HUES48 (cell line): Measurements from ENCODE around the gene PI3.

ENCODE experiments used
- H3K27ac ChIP-seq: one replicate; pipeline ENCODE4 v1.7.0; 2013; ENCODE audit warnings: low read depth, low read length, inconsistent platforms
- H3K27me3 ChIP-seq: 2 replicates; pipeline ENCODE4 v1.6.1; 2013; ENCODE audit warnings: mild to moderate bottlenecking, low read length; ENCODE audit not compliant: control insufficient read depth, insufficient read depth
- H3K36me3 ChIP-seq: 2 replicates; pipeline ENCODE4 v1.6.1; 2013; ENCODE audit warnings: low read length; ENCODE audit not compliant: control insufficient read depth, insufficient read depth
- H3K4me1 ChIP-seq: 2 replicates; pipeline ENCODE4 v1.6.1; 2013; ENCODE audit warnings: mild to moderate bottlenecking, low read length; ENCODE audit not compliant: control insufficient read depth, insufficient read depth
- H3K4me3 ChIP-seq: 2 replicates; pipeline ENCODE4 v1.5.1; 2013; ENCODE audit warnings: mild to moderate bottlenecking, low read depth, low read length
- H3K9ac ChIP-seq: 2 replicates; pipeline ENCODE4 v1.6.1; 2013; ENCODE audit warnings: mild to moderate bottlenecking, low read depth, low read length, moderate library complexity
- H3K9me3 ChIP-seq: 2 replicates; pipeline ENCODE4 v1.6.1; 2013; ENCODE audit warnings: low read length; ENCODE audit not compliant: control insufficient read depth, insufficient read depth

Gene PI3

GRCh38 chr20:45187693-45188092 is 13.0 kb downstream of the PI3 start:
- H3K9me3 ChIP-seq = no peaks in the 10 kb centered on the region
- no peaks in the 10 kb centered on the region for H3K36me3 ChIP-seq
- no peak overlapping the region for H3K9ac ChIP-seq
- no peaks in the 10 kb centered on the region for H3K27me3 ChIP-seq
- H3K27ac ChIP-seq = no peak overlapping the region
- no peak overlapping the region for H3K4me3 ChIP-seq
- H3K4me1 ChIP-seq = no peaks in the 10 kb centered on the region

GRCh38 chr20:45189067-45189609 is 14.4 kb downstream of the PI3 start:
- Histone ChIP-seq H3K27me3 (no peaks in the 10 kb centered on the region), H3K9ac (no peak overlapping the region), H3K4me1 (no peaks in the 10 kb centered on the region), H3K4me3 (no peak overlapping the region), H3K27ac (no peak overlapping the region), H3K36me3 (no peaks in the 10 kb centered on the region), H3K9me3 (no peaks in the 10 kb centered on the region)

DNA sequence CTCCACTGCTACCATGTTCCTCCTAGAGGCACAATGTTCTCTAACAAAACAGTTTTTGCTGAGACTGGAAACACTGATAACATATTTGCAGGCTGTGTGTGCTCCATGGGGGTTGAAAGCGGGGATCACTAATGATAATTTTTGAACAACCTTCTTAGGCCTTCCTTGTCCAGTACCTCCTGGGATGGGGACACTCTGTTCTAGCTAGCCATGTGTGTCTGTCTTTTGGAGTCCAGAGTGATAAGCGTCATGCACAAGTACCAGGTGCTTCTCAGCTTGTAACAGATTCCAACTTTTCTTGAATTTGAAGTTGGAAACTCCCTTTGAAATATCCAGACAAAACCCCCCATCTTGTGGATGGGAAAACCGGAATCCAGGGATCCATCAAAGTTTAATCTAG is 15.2 kb downstream of the PI3 start:
- no peaks in the 10 kb centered on the region for H3K36me3 ChIP-seq
- no peak overlapping the region for H3K4me3 ChIP-seq
- H3K9me3 ChIP-seq = no peaks in the 10 kb centered on the region
- no peak overlapping the region for H3K9ac ChIP-seq
- H3K27ac ChIP-seq = no peak overlapping the region
- H3K4me1 ChIP-seq = no peaks in the 10 kb centered on the region
- H3K27me3 ChIP-seq = no peaks in the 10 kb centered on the region

- no peak overlapping the region for H3K27ac ChIP-seq
- H3K9me3 ChIP-seq = no peaks in the 10 kb centered on the region
- no peaks in the 10 kb centered on the region for H3K27me3 ChIP-seq
- H3K4me1 ChIP-seq = no peaks in the 10 kb centered on the region
- H3K4me3 ChIP-seq = no peak overlapping the region
- H3K36me3 ChIP-seq = no peaks in the 10 kb centered on the region
- H3K9ac ChIP-seq = no peak overlapping the region
Observed at GRCh38 chr20:45191926-45192325, 17.2 kb downstream of the PI3 start.

- H3K27ac ChIP-seq = no peak overlapping the region
- H3K9ac ChIP-seq = no peak overlapping the region
- no peaks in the 10 kb centered on the region for H3K27me3 ChIP-seq
- no peaks in the 10 kb centered on the region for H3K36me3 ChIP-seq
- H3K4me3 ChIP-seq = no peak overlapping the region
- no peaks in the 10 kb centered on the region for H3K9me3 ChIP-seq
- no peaks in the 10 kb centered on the region; the same call in 1 of the 2 replicates for H3K4me1 ChIP-seq
Observed at GRCh38 chr20:45193331-45193730, 18.6 kb downstream of the PI3 start.

- H3K9me3 ChIP-seq = no peaks in the 10 kb centered on the region
- no peaks in the 10 kb centered on the region for H3K36me3 ChIP-seq
- no peak within 1 kb of the TSS for H3K9ac ChIP-seq
- H3K27ac ChIP-seq = no peak within 1 kb of the TSS
- H3K27me3 ChIP-seq = no peaks in the 10 kb centered on the region
- no peak within 1 kb of the TSS for H3K4me3 ChIP-seq
- H3K4me1 ChIP-seq = peaks cover 26% of the 10 kb centered on the region
Observed at GRCh38 chr20:45206725-45207124, 32.0 kb downstream of the PI3 start, which contains the start of gene SEMG1. Gene SEMG1, plus strand, starts transcription at chr20:45207033. Its CDS starts 21 bp downstream, at chr20:45207054.

GRCh38 chr20:45209924-45210323 is 35.2 kb downstream of the PI3 start:
- H3K36me3 ChIP-seq = no peaks in the 10 kb centered on the region
- H3K27ac ChIP-seq = peak overlapping the region; percentile 83
- no peaks in the 10 kb centered on the region for H3K27me3 ChIP-seq
- H3K9ac ChIP-seq = no peak overlapping the region; the same call in 1 of the 2 replicates
- H3K9me3 ChIP-seq = no peaks in the 10 kb centered on the region
- peaks cover 26% of the 10 kb centered on the region for H3K4me1 ChIP-seq
- H3K4me3 ChIP-seq = no peak overlapping the region

GRCh38 chr20:45211569-45212474 is 37.1 kb downstream of the PI3 start:
- H3K27me3 ChIP-seq = no peaks in the 10 kb centered on the region
- peaks cover 23% of the 10 kb centered on the region for H3K4me1 ChIP-seq
- H3K36me3 ChIP-seq = no peaks in the 10 kb centered on the region
- H3K9me3 ChIP-seq = no peaks in the 10 kb centered on the region
- no peak overlapping the region for H3K4me3 ChIP-seq
- H3K27ac ChIP-seq = no peak overlapping the region
- no peak overlapping the region for H3K9ac ChIP-seq

- Histone ChIP-seq H3K4me1 (peaks cover 20% of the 10 kb centered on the region), H3K4me3 (no peak overlapping the region), H3K27me3 (no peaks in the 10 kb centered on the region), H3K9me3 (no peaks in the 10 kb centered on the region), H3K9ac (no peak overlapping the region), H3K36me3 (no peaks in the 10 kb centered on the region), H3K27ac (no peak overlapping the region)
Observed at GRCh38 chr20:45212836-45213235, 38.1 kb downstream of the PI3 start.

- H3K9ac ChIP-seq = no peak overlapping the region
- no peaks in the 10 kb centered on the region for H3K9me3 ChIP-seq
- no peak overlapping the region for H3K27ac ChIP-seq
- H3K4me1 ChIP-seq = no peaks in the 10 kb centered on the region
- H3K4me3 ChIP-seq = no peak overlapping the region
- no peaks in the 10 kb centered on the region for H3K27me3 ChIP-seq
- no peaks in the 10 kb centered on the region for H3K36me3 ChIP-seq
Observed at GRCh38 chr20:45218124-45218523, 43.4 kb downstream of the PI3 start.

DNA sequence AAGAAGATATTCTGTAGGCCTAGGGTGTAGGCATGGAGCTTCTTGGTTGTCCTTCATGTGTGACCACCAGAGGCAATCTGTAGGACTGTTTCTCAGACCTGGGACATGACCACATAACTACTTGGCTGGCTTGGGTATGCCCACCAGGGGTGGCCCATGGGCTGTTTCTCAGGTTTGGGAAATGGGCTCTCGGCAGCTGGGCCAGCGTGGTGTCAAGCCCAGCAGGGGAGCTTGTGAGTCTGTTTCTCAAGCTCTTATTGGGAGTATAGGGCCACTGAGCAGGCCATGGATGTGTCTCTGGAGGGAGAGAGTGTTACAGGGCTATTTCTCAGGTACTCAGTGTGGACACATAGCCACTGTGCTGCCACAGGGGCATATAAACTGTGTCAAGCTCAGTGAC is 43.9 kb downstream of the PI3 start:
- H3K27me3 ChIP-seq = 0 out of 2 replicates have a peak, but pooled peaks cover under 1% of the 10 kb centered on the region
- no peaks in the 10 kb centered on the region for H3K4me1 ChIP-seq
- no peak overlapping the region for H3K27ac ChIP-seq
- H3K9ac ChIP-seq = no peak overlapping the region
- no peaks in the 10 kb centered on the region for H3K9me3 ChIP-seq
- no peak overlapping the region for H3K4me3 ChIP-seq
- no peaks in the 10 kb centered on the region for H3K36me3 ChIP-seq
